ENCODE measurements around the gene SIRT3. TPM values are rescaled to one million over a fixed set of nuclear protein-coding genes. Genes with fewer than 3 reads are reported as not detected.
"Not testable (repeated sequence)": the region's sequence is repeated elsewhere in the genome, so short reads cannot be mapped to it uniquely, and the experiment has no call there.

Gene SIRT3
- total RNA-seq, 6 experiments from 2014 or later: 8.0 to 10.9 (median 10.2) TPM

- Mint-ChIP-seq H3K27ac (no peak overlapping the region), H3K36me3 (ENCODE audit: low read depth) (peaks cover 1% of the 10 kb centered on the region), H3K27me3 (ENCODE audit: insufficient read depth) (peaks cover 3% of the 10 kb centered on the region; the same call in 1 of the 2 replicates), H3K4me3 (no peak overlapping the region), H3K9me3 (no peaks in the 10 kb centered on the region), H3K4me1 (ENCODE audit: low read depth) (peaks cover 9% of the 10 kb centered on the region)
- no peak for DNase-seq
- TF ChIP-seq CTCF (IDR thresholded peaks at IDR 0.05): no peak
Observed at GRCh38 chr11:224424-224823, 11.7 kb downstream of the SIRT3 start.

DNA sequence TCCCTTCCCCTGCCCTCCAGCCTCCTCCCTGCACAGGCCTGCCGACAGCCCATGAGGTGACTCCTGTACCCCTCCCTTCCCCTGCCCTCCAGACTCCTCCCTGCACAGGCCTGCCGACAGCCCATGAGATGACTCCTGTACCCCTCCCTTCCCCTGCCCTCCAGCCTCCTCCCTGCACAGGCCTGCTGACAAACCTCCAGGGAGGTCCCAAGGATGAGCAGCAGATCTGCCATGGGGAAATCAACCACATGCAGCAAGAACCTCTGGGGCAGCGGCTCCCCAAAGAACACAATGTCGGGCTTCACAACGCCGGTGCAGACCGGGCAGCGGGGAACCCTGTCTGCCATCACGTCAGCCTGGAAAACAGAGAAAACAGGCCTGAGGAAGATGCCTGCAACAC is 12.3 kb downstream of the SIRT3 start:
- TF ChIP-seq CTCF (IDR thresholded peaks at IDR 0.05): no peak
- H3K9me3 Mint-ChIP-seq: no peaks in the 10 kb centered on the region
- no peak overlapping the region for H3K4me3 Mint-ChIP-seq
- H3K4me1 Mint-ChIP-seq (ENCODE audit: low read depth): peaks cover 9% of the 10 kb centered on the region
- H3K27me3 Mint-ChIP-seq (ENCODE audit: insufficient read depth): peaks cover 3% of the 10 kb centered on the region; the same call in 1 of the 2 replicates
- H3K36me3 Mint-ChIP-seq (ENCODE audit: low read depth): peaks cover 5% of the 10 kb centered on the region
- no peak for DNase-seq
- no peak overlapping the region for H3K27ac Mint-ChIP-seq

- peaks cover 5% of the 10 kb centered on the region for H3K36me3 Mint-ChIP-seq (ENCODE audit: low read depth)
Observed at GRCh38 chr11:223026-223789, 12.9 kb downstream of the SIRT3 start.

DNA sequence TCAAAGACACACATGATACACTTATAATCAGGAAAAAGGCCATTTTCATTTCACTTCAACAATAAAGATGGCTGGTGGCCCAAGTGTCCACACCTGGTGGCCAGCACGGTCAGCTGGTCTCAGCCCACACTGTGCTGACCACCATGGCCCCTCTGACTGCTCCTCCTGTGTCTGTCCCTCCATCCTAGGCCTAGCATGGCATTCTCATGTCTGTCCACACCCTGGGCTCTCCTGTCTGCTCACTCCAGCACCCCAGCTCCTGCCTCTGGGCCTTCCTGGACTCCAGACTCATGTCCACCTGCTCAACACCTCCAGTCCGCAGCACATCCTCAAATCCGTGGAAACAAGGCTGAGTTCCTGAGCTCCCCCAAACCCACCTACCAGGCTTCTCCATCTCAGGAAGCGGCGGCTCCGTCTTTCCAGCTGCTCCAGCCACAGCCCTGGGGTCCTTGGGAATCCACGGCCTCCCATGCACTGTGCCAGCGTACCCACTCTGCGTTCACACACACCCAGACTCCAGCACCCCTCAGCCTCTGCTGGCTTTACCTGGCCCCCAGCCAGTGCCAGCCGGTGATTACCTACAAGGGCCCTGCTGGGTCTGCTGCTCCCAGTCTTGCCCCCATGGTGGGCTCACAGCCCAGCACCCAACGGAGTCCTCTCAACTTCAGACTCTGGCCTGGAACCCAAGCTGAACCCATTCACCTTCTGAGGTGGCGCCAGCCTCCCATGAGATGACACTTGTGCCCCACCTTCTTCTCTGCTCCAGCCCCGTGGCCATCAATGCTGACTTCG is 13.9 kb downstream of the SIRT3 start:
- Mint-ChIP-seq H3K36me3 (ENCODE audit: low read depth) (peaks cover 5% of the 10 kb centered on the region), H3K27ac (no peak overlapping the region), H3K4me1 (ENCODE audit: low read depth) (peaks cover 9% of the 10 kb centered on the region), H3K4me3 (no peak overlapping the region), H3K27me3 (ENCODE audit: insufficient read depth) (peaks cover 4% of the 10 kb centered on the region), H3K9me3 (no peaks in the 10 kb centered on the region)
- DNase-seq: no peak
- no peak for TF ChIP-seq CTCF (IDR thresholded peaks at IDR 0.05)

More at GRCh38 chr11:223026-223789, 12.9 kb downstream of the SIRT3 start:
- Mint-ChIP-seq H3K27ac (no peak overlapping the region), H3K27me3 (ENCODE audit: insufficient read depth) (peaks cover 3% of the 10 kb centered on the region; the same call in 1 of the 2 replicates), H3K9me3 (no peaks in the 10 kb centered on the region), H3K4me1 (ENCODE audit: low read depth) (peaks cover 9% of the 10 kb centered on the region), H3K4me3 (no peak overlapping the region)
- no peak for DNase-seq
- no peak for TF ChIP-seq CTCF (IDR thresholded peaks at IDR 0.05)

GRCh38 chr11:221539-221938 is 14.6 kb downstream of the SIRT3 start:
- Mint-ChIP-seq H3K27ac (no peak overlapping the region), H3K36me3 (ENCODE audit: low read depth) (peaks cover 5% of the 10 kb centered on the region), H3K27me3 (ENCODE audit: insufficient read depth) (peaks cover 5% of the 10 kb centered on the region), H3K4me3 (no peak overlapping the region), H3K4me1 (ENCODE audit: low read depth) (peaks cover 9% of the 10 kb centered on the region), H3K9me3 (no peaks in the 10 kb centered on the region)
- DNase-seq: no peak
- TF ChIP-seq CTCF (IDR thresholded peaks at IDR 0.05): no peak

- H3K4me3 Mint-ChIP-seq; H3K9me3 Mint-ChIP-seq; H3K27ac Mint-ChIP-seq; H3K27me3 Mint-ChIP-seq (ENCODE audit: insufficient read depth); H3K36me3 Mint-ChIP-seq (ENCODE audit: low read depth); DNase-seq; H3K4me1 Mint-ChIP-seq (ENCODE audit: low read depth): not testable (repeated sequence)
Observed at GRCh38 chr11:220641-221215, 15.4 kb downstream of the SIRT3 start.
